Measurements from ENCODE around the gene CENPX.

DNA sequence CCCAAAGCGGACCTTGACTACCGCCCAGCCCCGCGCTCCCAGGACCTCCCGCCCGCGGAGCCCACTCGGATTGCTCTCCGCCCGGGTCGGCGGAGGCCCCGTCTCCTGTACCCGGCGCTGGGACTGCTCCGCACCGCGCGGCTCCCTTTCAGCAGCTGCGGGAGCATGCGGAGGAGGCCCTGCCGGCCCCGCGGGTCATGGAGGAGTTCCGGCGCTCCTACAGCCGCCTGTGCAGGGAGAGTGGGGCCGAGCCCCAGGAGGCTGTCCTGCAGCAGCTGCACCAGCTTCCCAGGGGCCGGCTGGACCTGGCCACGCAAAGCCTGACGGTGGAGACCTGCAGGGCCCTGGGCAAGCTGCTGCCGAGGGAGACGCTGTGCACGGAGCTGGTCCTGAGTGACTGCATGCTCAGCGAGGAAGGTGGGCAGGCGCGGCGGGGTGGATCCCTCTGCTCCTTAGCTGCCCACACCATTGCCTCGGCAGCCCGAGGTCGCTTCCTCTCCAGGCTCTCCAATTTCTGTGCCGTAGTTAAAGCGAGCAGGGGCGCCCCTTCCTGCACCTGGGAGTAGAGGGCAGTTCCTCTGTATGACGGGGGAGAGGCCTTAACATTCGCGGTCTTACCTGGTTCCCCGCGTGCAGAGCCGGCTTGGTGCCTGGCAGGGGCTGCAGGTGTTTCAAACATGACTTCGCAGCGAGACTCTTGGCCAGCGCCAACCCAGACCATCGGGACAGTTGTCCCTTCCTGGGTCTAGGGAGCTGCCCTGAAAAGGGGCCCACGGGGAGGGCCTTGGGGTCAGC is 966 bp upstream of the CENPX start:
- TF ChIP-seq POLR2AphosphoS5 (IDR thresholded peaks at IDR 0.05; ENCODE audit: low read depth, low read length) (no peak), POU2F2 (IDR thresholded peaks at IDR 0.05; ENCODE audit: low read depth, low read length) (no peak), POLR2A (IDR thresholded peaks at IDR 0.05; ENCODE audit: low read depth, low read length) (no peak), SPI1 (IDR thresholded peaks at IDR 0.05; ENCODE audit: low read depth, low read length) (no peak), TAF1 (IDR thresholded peaks at IDR 0.05; ENCODE audit: low read depth, low read length) (no peak)

Data from GM12891 (cell line).